ENCODE data around the gene SLC29A3. TPM values are rescaled to one million over a fixed set of nuclear protein-coding genes. Genes with fewer than 3 reads are reported as not detected.
"Not testable (repeated sequence)": the region's sequence is repeated elsewhere in the genome, so short reads cannot be mapped to it uniquely, and the experiment has no call there.

Gene SLC29A3
- total RNA-seq, 3 donors from 2014 or later = 5.6 to 12.0 (median 6.2) TPM

- H3K4me3 ChIP-seq = no peak overlapping the region
- DNase-seq (ENCODE audit: low spot score in 2 of 2) = no peak
- no peak overlapping the region for H3K27ac ChIP-seq
- no peaks in the 10 kb centered on the region for H3K36me3 ChIP-seq
- TF ChIP-seq POLR2A (IDR thresholded peaks at IDR 0.05) = no peak
- TF ChIP-seq CTCF (IDR thresholded peaks at IDR 0.05) = no peak
- TF ChIP-seq POLR2AphosphoS5 (IDR thresholded peaks at IDR 0.05) = no peak
- H3K4me1 ChIP-seq = no peaks in the 10 kb centered on the region
- intact Hi-C loops (cut with DNase I; ENCODE audit: low total_unique reads) = no loop called here
- no peaks in the 10 kb centered on the region for H3K9me3 ChIP-seq
- no peaks in the 10 kb centered on the region for H3K27me3 ChIP-seq
Measured at GRCh38 chr10:71353639-71354038, 34.6 kb downstream of the SLC29A3 start.

GRCh38 chr10:71354776-71355175, 35.7 kb downstream of the SLC29A3 start:
- Histone ChIP-seq H3K4me3 (no peak overlapping the region), H3K27me3 (no peaks in the 10 kb centered on the region), H3K27ac (no peak overlapping the region), H3K36me3 (no peaks in the 10 kb centered on the region), H3K9me3 (no peaks in the 10 kb centered on the region), H3K4me1 (no peaks in the 10 kb centered on the region)
- no peak for DNase-seq (ENCODE audit: low spot score in 2 of 2)
- intact Hi-C loops (cut with DNase I; ENCODE audit: low total_unique reads) = no loop called here
- TF ChIP-seq POLR2AphosphoS5 (IDR thresholded peaks at IDR 0.05) (no peak), CTCF (IDR thresholded peaks at IDR 0.05) (no peak), POLR2A (IDR thresholded peaks at IDR 0.05) (no peak)

GRCh38 chr10:71355886-71356285, 36.8 kb downstream of the SLC29A3 start:
- Histone ChIP-seq H3K27ac (no peak overlapping the region), H3K36me3 (no peaks in the 10 kb centered on the region)
- TF ChIP-seq POLR2A (IDR thresholded peaks at IDR 0.05) (no peak), CTCF (IDR thresholded peaks at IDR 0.05) (no peak)

GRCh38 chr10:71357792-71358265, 38.8 kb downstream of the SLC29A3 start:
- peak overlapping the region in 1 of 2 donors; percentile 43 for H3K27ac ChIP-seq
- H3K4me3 ChIP-seq = no peak overlapping the region
- H3K4me1 ChIP-seq = no peaks in the 10 kb centered on the region
- TF ChIP-seq POLR2A (IDR thresholded peaks at IDR 0.05) (no peak), POLR2AphosphoS5 (IDR thresholded peaks at IDR 0.05) (no peak), CTCF (IDR thresholded peaks at IDR 0.05) (no peak)
- DNase-seq (ENCODE audit: low spot score in 2 of 2) = no peak
- no peaks in the 10 kb centered on the region for H3K27me3 ChIP-seq
- H3K36me3 ChIP-seq = no peaks in the 10 kb centered on the region
- no peaks in the 10 kb centered on the region for H3K9me3 ChIP-seq
- intact Hi-C loops (cut with DNase I; ENCODE audit: low total_unique reads) = no loop called here

More at GRCh38 chr10:71355886-71356285, 36.8 kb downstream of the SLC29A3 start:
- Histone ChIP-seq H3K4me3 (no peak overlapping the region), H3K27me3 (no peaks in the 10 kb centered on the region), H3K9me3 (no peaks in the 10 kb centered on the region), H3K4me1 (no peaks in the 10 kb centered on the region)
- intact Hi-C loops (cut with DNase I; ENCODE audit: low total_unique reads) = no loop called here
- no peak for DNase-seq (ENCODE audit: low spot score in 2 of 2)

- H3K27ac ChIP-seq = peak overlapping the region in 1 of 2 donors; percentile 43
- H3K4me3 ChIP-seq = no peak overlapping the region
- intact Hi-C loops (cut with DNase I; ENCODE audit: low total_unique reads) = no loop called here
- no peaks in the 10 kb centered on the region for H3K36me3 ChIP-seq
- H3K9me3 ChIP-seq = no peaks in the 10 kb centered on the region
- TF ChIP-seq POLR2A (IDR thresholded peaks at IDR 0.05) = no peak
- TF ChIP-seq POLR2AphosphoS5 (IDR thresholded peaks at IDR 0.05) = no peak
- TF ChIP-seq CTCF (IDR thresholded peaks at IDR 0.05) = no peak
- no peaks in the 10 kb centered on the region for H3K4me1 ChIP-seq
- H3K27me3 ChIP-seq = no peaks in the 10 kb centered on the region
- no peak for DNase-seq (ENCODE audit: low spot score in 2 of 2)
Measured at GRCh38 chr10:71358277-71358676, 39.2 kb downstream of the SLC29A3 start.

- H3K4me1 ChIP-seq; H3K27me3 ChIP-seq; H3K36me3 ChIP-seq; H3K9me3 ChIP-seq; DNase-seq (ENCODE audit: low spot score in 2 of 2); H3K4me3 ChIP-seq; intact Hi-C loops (cut with DNase I; ENCODE audit: low total_unique reads): not testable (repeated sequence)
- peak overlapping the region in 1 of 2 donors; percentile 66 for H3K27ac ChIP-seq
Measured at GRCh38 chr10:71358906-71359305, 39.8 kb downstream of the SLC29A3 start.

All from breast epithelium (tissue), 4 donors.